SIG-M5 (cell line): ENCODE data around the gene EAF1.
"Not testable (repeated sequence)": the region's sequence is repeated elsewhere in the genome, so short reads cannot be mapped to it uniquely, and the experiment has no call there.

Experiments
- DNase-seq: peaks from one replicate; lab custom pipeline; 2025; lab: John Stamatoyannopoulos, UW

The EAF1 gene

DNA sequence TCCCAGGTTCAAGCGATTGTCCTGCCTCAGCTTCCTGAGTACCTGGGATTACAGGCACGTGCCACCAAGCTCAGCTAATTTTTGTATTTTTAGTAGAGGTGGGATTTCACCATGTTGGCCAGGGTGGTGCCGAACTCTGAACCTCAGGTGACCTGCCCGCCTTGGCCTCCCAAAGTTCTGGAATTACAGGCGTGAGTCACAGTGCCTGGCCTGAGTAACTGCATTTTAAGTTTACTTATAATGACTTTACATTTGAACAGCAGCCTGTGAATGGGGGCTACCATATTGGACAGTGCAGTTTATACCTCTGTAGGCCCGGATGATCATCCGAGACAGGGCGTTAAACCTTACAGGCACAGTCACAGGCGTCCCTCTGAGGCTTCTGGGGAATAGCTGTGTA lies 24.8 kb downstream of the EAF1 start:
- DNase-seq = no peak

DNA sequence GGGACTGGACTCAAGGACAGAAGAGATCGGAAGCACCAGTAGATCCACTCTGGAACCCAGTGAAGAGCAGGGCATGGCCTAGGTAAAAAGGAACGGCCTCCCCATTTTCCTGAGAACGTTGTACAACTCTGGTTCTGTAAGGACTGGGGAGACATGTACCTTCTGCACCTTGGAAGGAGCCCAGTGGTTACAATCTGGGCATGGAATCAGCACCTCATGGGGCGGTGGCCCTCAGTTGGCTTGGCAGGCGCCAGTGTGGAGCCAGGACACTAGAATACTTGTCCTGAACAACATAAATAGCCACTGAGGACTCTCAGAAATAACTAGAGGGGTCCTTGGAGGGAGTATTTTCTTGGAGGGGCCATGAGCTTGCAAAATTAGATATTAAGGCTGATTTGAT lies 25.6 kb downstream of the EAF1 start:
- DNase-seq = no peak

DNA sequence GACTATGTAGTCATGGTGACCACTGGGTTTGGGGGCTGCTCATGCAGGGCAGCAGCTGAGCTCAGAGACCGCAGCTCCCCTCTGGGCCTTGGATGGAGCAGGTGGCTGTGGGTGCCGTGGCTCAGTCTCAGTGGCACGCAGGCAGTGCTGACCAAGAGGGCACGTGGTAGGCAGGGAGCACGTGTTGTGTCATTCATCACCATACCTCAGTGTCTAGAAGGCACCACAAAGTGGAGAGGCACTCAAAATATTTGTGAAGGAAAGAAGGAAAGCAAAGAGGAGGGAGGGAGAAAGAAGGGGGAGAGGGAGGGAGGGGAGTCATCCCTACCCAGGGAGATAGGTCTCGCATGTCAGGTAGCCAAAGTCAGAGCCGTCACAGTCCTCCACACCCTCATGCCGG lies 26.1 kb downstream of the EAF1 start:
- no peak for DNase-seq

DNA sequence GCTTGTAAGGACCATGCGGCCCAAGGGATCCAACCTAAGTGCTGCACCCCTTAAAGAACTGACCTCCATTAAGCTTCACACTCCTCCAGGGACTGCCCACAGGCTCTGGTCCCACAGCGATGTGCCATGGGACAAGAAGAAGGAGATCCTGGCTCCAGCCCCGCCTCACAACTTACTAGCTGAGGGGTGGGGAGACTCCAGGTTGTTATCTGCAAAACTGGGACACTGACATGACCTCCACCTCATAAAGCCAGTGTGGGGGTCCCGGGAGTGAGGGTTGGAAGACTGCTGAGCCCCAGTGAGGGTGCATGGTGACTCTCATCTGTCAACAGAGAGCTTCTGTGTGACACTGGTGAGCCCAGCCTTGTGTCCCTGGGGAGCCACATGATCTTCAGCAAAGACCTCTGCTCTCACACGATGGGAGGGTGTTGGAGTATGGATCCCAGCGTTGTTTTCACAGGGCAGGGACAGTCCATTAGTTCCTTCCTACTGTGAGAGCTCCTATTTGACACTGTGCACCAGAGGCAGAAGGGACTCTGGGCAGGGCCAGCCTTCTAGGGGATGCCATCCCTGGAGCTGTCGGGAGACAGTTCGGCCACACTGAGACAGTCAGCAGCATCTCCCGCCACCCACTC lies 26.7 kb downstream of the EAF1 start:
- no peak for DNase-seq

DNA sequence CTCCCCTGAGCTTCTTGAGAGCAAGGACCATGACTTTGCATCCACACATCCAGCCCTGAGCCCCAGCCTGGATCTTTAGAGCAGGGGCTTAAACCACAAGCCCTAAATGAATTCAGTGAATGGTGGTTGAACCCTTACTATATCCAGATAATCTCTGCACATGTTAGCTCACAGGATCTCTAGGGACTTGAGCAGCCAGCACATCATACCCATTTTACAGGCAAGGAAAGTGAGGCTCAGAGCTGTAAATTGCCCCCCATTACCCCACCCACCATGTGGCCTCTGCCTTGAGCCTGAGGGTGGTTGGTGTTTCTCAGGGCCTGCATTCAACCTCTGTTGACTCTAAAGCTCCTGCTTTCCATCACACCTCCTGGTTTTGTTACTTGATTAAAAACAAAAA lies 27.6 kb downstream of the EAF1 start:
- no peak for DNase-seq

DNA sequence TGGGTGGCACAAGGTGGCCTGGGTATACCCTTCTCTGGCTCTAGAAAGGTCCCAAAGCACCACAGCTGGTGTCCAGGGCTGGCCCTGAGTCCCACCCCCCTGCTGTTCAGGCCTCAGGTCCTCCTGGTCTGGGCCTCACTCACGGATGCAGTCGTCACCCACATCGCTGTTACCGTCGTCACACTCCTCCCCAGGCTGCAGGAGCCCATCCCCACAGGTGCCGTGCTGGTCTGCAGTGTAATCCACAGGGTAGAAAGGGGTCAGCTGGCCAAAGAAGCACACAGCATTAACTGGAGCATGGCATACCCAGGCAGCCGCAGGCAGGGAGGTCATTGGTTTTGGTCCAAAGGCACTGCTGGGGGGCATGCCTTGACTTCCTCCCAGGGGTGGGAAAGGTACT lies 28.4 kb downstream of the EAF1 start:
- no peak for DNase-seq

DNA sequence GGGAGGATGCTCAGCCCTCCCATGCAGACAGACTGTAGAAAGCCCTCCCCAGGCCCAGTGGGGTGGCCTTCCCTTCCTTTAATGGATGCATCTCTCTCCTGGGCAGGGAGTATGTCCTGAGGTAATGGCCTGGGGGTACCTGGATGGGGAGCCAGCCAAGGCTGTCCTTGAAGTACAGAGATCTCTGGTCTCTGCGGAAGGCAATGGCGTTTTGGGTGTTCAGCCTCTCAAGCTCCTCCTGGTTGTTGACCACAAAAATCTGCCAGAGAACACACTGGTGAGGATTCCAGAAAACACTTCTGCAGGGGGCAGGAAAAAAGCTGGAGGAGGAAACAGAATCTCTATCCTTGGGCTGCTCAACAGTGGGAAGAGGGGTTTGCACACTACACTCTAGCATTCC lies 28.9 kb downstream of the EAF1 start:
- no peak for DNase-seq

DNA sequence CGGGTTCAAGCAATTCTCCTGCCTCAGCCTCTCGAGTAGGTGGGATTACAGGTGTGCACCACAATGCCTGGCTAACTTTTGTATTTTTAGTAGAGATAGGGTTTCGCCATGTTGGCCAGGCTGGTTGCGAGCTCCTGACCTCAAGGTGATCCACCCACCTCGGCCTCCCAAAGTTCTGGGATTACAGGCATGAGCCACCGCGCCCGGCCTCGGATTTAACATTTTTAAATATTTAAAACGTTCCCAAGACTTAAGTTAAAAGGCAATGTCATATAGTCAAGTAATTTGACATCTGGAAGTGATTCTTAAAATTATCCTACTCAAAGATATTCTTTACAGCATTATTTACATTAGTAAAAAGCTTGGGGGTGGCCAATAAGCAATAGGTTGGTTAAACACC lies 29.5 kb downstream of the EAF1 start:
- DNase-seq = not testable (repeated sequence)

DNA sequence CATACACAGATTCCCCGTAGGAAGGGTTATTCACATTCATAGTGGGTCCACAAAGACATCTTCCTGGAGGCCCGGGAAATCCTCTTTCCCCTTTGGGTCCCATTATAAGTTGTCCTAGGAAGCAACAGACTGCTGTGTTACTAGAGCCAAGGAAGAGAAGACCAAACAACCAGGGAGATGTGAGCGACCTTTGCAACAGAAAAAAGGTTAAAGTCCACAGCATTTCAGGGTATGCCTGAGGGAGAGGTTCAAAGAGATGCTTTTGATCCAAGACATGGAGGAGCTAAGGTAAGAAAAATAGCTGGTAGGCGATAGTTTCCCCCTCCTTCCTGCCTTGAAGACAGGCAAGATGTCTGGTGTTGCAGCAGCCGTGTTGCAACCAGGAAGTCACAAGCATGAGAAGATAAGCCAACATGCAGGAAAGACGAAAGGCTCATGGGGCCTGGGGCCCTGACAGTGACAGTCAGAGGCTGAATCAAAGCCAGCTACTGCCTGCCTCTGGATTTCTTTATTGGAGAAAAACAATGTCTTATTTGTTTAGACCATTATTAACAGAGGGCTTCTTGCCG lies 30.9 kb downstream of the EAF1 start:
- no peak for DNase-seq

DNA sequence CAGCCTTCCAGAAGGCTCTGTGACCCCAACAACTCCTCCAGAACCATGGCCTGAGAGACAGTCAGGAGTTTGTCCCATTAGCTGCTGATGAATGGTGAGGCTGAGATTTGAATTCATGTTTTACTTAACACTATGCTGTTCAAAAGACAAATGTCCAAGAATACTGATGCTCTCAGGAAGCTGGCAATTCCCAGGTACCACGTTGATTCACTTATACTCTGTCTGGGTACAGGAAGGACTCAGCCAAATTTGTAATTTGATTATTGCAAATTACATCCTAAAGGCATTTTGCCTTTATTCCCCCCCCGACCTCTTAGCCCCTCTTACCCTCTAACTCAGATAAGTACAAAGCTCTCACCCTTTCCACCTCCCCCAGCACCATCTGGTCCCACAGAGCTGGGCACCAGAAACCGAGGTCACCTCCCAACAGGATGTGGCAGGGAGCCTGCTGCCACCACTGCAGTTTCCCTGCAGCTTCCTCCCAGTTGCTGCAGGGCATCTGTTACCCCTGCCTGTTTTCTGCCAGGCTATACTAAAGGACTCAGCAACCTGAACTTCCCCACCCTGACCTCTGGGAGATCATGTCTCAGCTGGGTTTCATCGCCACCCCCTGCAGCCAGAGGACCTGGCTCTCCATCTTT lies 33.6 kb downstream of the EAF1 start:
- DNase-seq = no peak

DNA sequence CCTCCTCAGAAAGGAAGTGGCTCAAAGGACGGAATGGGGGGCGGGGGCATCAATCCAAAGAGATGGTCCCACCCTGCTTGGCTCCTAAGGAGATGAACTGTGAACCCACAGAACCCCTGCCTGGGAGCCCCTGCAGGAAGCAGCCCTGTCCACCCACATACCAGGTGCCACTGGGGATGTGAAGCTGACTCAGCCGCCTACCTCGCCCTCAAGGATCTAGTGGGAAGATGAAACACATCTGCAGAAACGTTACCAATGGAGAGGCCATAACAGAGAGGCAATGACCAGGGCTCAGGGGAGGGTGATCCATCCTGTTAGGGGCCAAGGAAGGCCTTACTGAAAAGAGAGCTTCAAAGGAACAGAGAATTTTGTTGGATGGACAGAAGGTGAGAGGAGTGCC lies 35.1 kb downstream of the EAF1 start:
- no peak for DNase-seq

DNA sequence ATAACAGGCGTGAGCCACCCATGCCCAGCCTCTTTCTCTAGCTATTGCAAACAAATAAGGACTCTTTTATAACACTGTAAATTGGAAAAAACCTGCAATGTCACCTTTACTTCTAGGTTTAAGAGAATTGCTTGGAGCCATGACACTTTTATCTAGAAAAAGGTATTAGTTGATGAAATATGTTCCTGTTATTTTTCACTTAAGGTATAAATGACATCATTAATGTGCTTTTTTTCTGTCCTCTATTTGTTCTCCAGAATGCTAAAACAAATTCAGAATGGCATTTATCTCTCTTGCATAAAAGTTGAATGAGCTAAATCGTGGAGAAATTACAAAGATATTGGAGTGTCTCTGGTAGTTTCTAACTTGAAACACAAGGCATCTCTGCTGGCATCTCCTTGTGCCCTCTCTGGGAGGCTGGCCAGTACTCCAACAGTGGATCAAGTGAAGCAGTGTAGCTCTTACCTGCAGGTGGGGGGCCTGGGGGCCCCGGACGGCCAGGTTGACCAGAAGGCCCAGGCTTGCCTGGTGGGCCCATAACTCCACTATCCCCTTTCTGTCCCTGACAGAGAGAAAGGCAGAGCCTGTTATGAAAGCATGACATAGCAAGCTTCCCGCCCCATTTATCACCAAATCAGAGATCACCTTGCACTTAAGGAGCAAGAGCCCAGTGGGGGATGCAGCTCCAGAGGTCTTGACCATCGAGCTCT lies 38.6 kb downstream of the EAF1 start:
- no peak for DNase-seq

DNA sequence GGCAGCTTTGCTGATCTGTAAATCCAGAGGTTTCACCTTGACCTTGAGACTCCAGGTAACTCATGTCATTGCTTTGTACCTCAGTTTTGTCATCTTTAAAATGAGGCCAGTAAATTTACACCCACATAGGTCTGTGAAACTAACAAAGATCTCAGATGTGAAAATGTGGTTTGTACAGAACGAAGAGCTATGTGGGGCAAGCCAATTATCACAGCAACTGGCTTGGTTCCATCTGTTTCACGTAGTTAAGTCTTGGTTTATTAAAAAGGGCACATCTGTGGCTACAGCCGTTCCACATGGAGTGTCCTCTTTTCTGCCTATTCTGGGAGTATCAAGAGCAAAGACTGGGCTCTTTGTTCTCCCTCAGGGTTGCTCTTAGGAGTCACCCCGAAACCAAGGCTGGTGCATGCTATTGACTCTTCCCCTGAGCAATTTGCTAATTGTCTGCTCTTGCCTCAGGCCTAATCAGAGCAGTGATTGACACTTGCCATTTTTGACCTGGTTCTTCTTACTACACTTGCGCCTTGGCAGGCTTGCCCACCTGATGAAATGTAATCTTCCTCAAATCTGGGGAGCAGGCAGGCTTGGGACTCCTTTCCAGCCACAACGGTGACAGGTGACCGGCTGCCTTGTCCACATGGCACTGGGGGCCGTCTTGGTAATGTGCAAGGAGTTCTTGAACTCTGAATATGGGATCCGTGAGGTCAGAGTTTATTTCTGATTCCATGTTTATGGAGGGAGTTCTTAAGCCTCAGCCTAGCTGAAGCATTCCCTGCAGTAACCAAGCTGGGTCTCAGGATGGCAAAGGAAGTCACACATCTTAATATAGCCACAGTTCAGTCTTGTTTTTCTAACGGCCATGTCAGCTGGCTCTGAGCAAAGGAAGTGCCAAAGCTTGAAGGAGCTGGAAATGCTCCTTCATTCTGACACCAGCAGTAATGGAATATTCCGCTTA lies 40.1 kb downstream of the EAF1 start:
- DNase-seq = no peak

DNA sequence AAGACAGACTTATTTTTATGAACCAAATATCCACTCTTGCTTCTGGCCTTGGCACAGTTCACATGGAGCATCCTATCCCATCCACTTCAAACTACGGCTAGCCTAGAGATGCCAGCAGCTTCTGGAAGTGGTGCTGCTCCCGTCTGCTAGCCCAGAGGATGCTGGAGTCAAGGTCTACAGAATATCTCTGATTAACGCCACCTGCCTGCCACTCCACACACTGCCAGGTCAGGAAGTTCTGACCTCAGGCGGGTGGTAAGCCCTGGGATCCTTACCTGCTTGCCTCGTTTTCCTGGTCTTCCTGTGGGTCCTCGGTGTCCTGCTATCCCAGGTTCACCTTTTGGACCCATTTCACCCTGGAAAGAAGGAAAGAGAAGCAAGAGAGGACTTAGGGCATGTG lies 42.9 kb downstream of the EAF1 start:
- no peak for DNase-seq

DNA sequence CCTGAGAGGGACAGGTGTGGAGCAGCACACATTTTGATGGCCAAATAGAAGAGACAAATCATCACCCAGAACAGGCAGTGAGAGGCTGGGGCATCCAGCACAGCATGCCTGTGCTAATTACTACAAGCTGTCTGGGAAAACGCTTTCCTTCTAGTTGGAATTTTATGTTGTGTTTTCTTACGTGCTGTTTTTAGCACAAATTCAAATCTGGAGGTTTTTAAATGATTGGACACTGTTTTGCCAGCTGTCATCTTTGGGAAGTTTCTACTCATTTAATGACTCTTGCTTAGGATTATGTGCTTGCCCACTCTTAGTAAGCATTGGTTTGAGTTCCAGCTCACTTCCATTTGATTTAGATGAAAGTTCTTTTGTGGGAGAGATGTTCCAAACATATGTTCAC lies 43.5 kb downstream of the EAF1 start:
- DNase-seq = no peak

DNA sequence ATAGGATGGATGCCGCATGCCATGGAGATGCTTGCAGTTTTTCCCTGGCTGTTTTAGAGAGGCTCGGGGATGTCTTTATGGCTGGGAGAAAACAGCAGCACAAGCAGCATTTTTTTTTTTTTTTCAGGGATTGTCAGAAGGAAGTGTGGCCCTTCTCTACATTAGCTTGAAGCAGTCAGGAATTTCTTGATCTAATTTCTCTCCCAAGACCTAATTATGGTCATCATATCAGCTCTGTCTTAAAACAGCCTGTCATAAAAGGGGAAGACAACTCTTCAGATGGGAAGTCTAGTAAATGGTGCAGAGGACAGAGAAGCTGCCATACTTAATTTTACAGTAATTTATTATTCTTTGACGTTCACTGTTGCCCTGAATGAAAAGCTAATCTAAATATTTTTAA lies 44.5 kb downstream of the EAF1 start:
- DNase-seq = no peak

DNA sequence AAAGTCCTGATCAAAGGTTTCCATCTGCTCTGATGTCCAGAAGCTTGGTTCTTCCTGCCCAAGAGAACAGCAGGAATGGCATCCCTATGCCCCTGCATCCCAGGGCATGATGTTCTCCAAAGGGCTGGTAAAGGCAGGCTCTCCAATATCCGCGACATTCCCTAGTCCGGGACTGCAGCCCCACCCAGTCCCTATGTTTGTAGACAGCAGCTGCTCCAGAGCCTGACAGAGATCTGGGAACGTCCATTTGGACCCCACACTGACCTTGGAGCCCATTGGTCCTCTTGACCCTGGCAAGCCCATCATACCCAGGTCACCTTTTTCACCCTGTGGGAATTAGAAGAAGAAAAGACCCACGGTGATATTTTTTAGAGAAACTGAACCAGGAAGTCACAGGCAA lies 47.8 kb downstream of the EAF1 start:
- no peak for DNase-seq

DNA sequence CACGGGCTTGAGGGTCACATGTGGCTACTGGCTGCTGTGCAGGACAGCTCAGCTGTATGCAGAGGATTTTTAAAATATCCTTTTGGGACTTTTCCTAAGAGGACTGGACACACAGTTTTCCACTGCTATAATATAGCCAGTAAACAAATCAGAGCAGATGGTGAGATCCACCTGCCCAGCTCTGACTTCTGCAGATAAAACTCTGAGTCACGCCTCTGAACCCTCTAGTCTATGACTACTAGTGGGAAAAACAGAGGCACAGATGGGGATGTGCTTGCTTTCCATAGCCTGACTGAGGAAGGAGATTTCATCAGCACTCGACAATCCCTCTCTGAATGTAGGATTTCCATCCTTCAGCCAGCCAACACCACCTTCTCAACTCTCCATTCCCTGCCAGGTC lies 49.0 kb downstream of the EAF1 start:
- no peak for DNase-seq

DNA sequence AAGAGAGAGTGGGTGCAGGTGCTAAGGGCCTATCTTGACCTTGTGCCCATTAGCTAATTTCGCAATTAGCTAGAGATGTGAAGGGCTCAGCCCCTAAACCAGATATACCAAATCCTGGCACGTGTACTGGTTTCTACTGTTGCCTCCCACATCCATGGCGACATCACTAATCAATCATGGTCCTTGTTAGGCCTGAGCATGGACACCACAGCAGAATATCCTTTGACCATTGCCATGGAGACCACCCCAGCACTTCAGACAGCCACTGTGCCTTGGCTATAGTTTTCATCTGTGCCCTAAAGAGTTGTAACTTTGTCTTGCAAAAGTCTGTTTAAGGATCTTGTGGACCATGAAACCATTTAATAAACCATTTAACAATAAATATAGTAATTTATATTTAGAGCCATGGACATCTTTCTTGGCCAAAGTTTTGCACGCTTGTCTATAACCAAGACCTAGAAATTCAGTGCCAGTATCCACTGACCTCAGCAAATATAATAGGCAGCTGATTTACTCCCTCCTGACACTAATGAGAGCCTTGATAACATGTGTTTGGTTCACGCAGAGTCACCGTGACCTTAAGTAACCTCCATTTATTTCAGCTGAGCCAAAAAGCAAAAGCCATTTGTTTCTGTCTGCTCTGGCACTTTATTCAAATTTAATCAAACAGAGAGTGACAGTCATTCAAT lies 50.7 kb downstream of the EAF1 start:
- no peak for DNase-seq

DNA sequence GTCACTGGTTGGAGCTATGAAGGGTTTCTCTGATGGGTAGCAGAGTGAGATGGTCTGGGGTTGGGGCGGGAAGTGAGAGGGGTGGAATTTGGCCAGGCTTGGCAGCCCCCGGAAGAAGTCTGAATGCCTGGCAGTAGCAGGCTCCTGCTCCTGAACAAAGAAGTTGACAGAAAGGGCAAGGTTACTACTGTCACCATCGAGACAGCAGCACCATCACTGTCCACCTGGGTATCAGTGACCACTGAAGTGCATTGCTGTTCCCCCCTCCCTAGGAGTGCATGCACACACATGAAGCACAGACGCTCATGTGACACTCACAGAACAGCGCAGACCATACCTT lies 51.2 kb downstream of the EAF1 start:
- DNase-seq = no peak

DNA sequence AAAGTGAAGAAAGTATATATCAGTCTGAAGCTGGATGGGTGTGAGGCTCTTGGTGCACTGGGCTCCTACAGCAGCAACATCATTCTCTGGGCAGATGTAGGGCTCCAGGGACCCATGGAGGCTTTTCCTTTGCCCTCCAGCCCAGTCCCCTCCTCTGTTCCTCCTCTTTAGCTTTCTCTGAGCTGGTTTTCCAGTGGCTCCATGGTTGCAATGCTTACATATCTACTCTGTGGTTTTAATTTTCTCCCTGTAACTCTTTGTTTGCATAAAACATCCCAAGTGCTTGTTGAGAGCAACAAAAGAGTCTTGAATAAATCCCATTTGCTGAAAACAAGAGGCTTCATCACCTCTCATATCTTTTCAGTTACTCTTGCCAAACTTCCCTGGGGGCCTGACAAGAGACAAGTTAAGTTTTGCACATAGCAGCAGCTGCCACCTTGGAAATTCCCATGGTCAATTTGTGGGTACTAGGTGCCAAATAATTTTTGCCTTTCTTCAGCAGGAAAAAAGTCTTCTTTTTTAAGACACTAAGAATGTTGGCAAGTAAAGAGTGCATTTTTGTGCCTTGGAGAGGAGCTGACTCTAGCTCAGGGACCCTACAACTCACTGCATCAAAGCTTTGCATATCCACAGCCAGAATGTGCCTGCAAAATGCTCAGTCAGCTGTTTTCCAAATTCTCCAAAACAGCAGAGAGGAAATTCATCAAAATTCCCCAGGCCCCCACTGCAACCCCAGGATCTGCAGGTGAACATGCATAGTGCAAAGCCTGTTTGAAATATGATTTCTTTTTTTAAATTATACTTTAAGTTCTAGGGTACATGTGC lies 52.2 kb downstream of the EAF1 start:
- DNase-seq = no peak
